Suppressor macrophage (primary cell): ENCODE data around the gene ABCG2.
A peak's percentile ranks its signal among the peaks of the same experiment; 100 is the strongest.
"Not testable (repeated sequence)": the region's sequence is repeated elsewhere in the genome, so short reads cannot be mapped to it uniquely, and the experiment has no call there.

Experiments used
- DNase-seq, 4 experiments: peaks; one replicate each; pipeline ENCODE4 v3.0.0-alpha.2; 2020 to 2022

The ABCG2 gene

GRCh38 chr4:88163336-88163735 lies 4.9 kb upstream of the ABCG2 start:
- DNase-seq: no peak

GRCh38 chr4:88162626-88163025 lies 4.2 kb upstream of the ABCG2 start:
- DNase-seq: peak; percentile 46 to 86 (median 69)

- DNase-seq: peak in 3 of 4 experiments; percentile 39 to 57 (median 44)
These were observed 838 bp upstream of the ABCG2 start for GRCh38 chr4:88159229-88159725.

- no peak for DNase-seq
These were observed 376 bp downstream of the ABCG2 start for GRCh38 chr4:88158038-88158488.

- not testable (repeated sequence) for DNase-seq
These were observed 6.1 kb downstream of the ABCG2 start for GRCh38 chr4:88152331-88152730.

- no peak for DNase-seq
These were observed 9.9 kb downstream of the ABCG2 start for GRCh38 chr4:88148560-88148959.

- no peak for DNase-seq
These were observed 10.6 kb downstream of the ABCG2 start for GRCh38 chr4:88147799-88148217.

GRCh38 chr4:88146891-88147290 lies 11.5 kb downstream of the ABCG2 start:
- DNase-seq: no peak

GRCh38 chr4:88144866-88145300 lies 13.6 kb downstream of the ABCG2 start:
- DNase-seq: no peak

GRCh38 chr4:88144048-88144447 lies 14.4 kb downstream of the ABCG2 start:
- DNase-seq: no peak

GRCh38 chr4:88143504-88143903 lies 14.9 kb downstream of the ABCG2 start:
- DNase-seq: no peak

- DNase-seq: peak; percentile 1 to 4 (median 2)
These were observed 19.9 kb downstream of the ABCG2 start for GRCh38 chr4:88138561-88138960.

GRCh38 chr4:88137112-88137511 lies 21.3 kb downstream of the ABCG2 start:
- no peak for DNase-seq

GRCh38 chr4:88136249-88136648 lies 22.2 kb downstream of the ABCG2 start:
- no peak for DNase-seq

GRCh38 chr4:88135356-88135663 lies 23.1 kb downstream of the ABCG2 start:
- DNase-seq: no peak

- DNase-seq: no peak
These were observed 23.7 kb downstream of the ABCG2 start for GRCh38 chr4:88134536-88135355.

GRCh38 chr4:88134111-88134510 lies 24.3 kb downstream of the ABCG2 start:
- DNase-seq: no peak

GRCh38 chr4:88130544-88131305 lies 27.7 kb downstream of the ABCG2 start:
- DNase-seq: peak in 3 of 4 experiments; percentile 15 to 43 (median 34)

- no peak for DNase-seq
These were observed 28.4 kb downstream of the ABCG2 start for GRCh38 chr4:88130003-88130402.

- DNase-seq: not testable (repeated sequence)
These were observed 36.2 kb downstream of the ABCG2 start for GRCh38 chr4:88122260-88122659.

GRCh38 chr4:88119943-88120342 lies 38.5 kb downstream of the ABCG2 start:
- DNase-seq: no peak

GRCh38 chr4:88115587-88115986 lies 42.9 kb downstream of the ABCG2 start:
- no peak for DNase-seq

GRCh38 chr4:88112856-88113255 lies 45.6 kb downstream of the ABCG2 start:
- no peak for DNase-seq

- DNase-seq: no peak
These were observed 47.6 kb downstream of the ABCG2 start for GRCh38 chr4:88110826-88111225.
